SK-N-MC (cell line): Measurements from ENCODE around the gene EMILIN2.

Experiments used
- EZH2 ChIP-seq: fragments of 200-600 bp; sonication (generic); IDR thresholded peaks from one replicate; pipeline ENCODE4 v1.6.1; 2017; ENCODE audit warnings: antibody characterized with exemption
- FOXP2 ChIP-seq: optimal IDR thresholded peaks from 2 replicates; pipeline ENCODE3; 2011; ENCODE audit warnings: mild to moderate bottlenecking, moderate library complexity; ENCODE audit not compliant: insufficient read depth; ENCODE audit errors: extremely low read length, control extremely low read depth
- POLR2AphosphoS5 ChIP-seq: IDR thresholded peaks from 2 replicates; pipeline ENCODE4 v1.6.1; 2012; ENCODE audit warnings: mild to moderate bottlenecking, low read depth, low read length, borderline replicate concordance

- TF ChIP-seq EZH2 (no peak), POLR2AphosphoS5 (no peak), FOXP2 (no peak)
Observed at GRCh38 chr18:2880473-2880872, 33.7 kb downstream of the EMILIN2 start.
